ENCODE results near the gene TCF7L1.
"Not testable (repeated sequence)": the region's sequence is repeated elsewhere in the genome, so short reads cannot be mapped to it uniquely, and the experiment has no call there.

Gene TCF7L1

DNA sequence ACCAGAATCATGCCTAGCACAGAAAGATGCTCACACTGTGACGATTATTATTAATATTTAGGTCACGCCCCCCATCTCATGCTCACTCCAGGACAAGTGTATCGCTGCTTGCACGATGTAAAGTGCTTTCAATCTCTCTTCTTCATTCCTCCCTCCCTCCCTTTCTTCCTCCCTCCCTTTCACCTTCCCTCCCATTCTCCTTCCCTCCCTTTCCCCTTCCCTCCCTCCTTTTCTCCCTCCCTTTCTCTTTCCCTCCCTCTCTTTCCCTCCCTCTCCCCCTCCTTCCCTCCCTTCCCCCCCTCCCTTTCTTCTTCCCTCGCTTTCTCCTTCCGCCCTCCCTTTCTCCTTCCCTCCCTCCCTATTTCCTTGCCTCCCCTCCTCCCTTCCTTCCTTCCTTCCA, 175.0 kb downstream of the TCF7L1 start:
- H3K4me3 ChIP-seq (ENCODE audit: low read depth, low read length), result no peak overlapping the region
- ChIA-PET CTCF (interaction anchor here (0.6 to 14.8 kb wide), 4 partner anchors 9 to 331 kb away, joined by 3 to 376 read pairs (median 32); no protein-coding TSS in a partner anchor), POLR2A (no interaction called here)
- no peak for DNase-seq (ENCODE audit: low read depth, low spot score)
- TF ChIP-seq CTCF (IDR thresholded peaks at IDR 0.05; ENCODE audit: insufficient read depth, low read length, missing control alignments), result no peak

- ChIA-PET POLR2A (interaction anchor here (0.5 kb wide), 1 partner anchor 363 kb away, joined by 3 read pairs; no protein-coding TSS in a partner anchor), CTCF (interaction anchor here (0.6 to 14.8 kb wide), 5 partner anchors 10 to 331 kb away, joined by 3 to 376 read pairs (median 4); no protein-coding TSS in a partner anchor)
- no peak for TF ChIP-seq CTCF (IDR thresholded peaks at IDR 0.05; ENCODE audit: insufficient read depth, low read length, missing control alignments)
- H3K4me3 ChIP-seq (ENCODE audit: low read depth, low read length), result no peak overlapping the region
- DNase-seq (ENCODE audit: low read depth, low spot score), result no peak
These were observed 175.8 kb downstream of the TCF7L1 start for GRCh38 chr2:85308896-85309555.

GRCh38 chr2:85309699-85310321, 176.6 kb downstream of the TCF7L1 start:
- no peak for TF ChIP-seq CTCF (IDR thresholded peaks at IDR 0.05; ENCODE audit: insufficient read depth, low read length, missing control alignments)
- no peak overlapping the region for H3K4me3 ChIP-seq (ENCODE audit: low read depth, low read length)
- ChIA-PET POLR2A (interaction anchor here (0.5 kb wide), 1 partner anchor 364 kb away, joined by 3 read pairs; no protein-coding TSS in a partner anchor), CTCF (interaction anchor here (3.2 to 14.8 kb wide), 2 partner anchors 11 to 244 kb away, joined by 61 to 376 read pairs; no protein-coding TSS in a partner anchor)
- no peak for DNase-seq (ENCODE audit: low read depth, low spot score)

- no peak overlapping the region for H3K4me3 ChIP-seq (ENCODE audit: low read depth, low read length)
- no peak for DNase-seq (ENCODE audit: low read depth, low spot score)
- CTCF ChIA-PET, result interaction anchor here (0.9 to 14.8 kb wide), 3 partner anchors 11 to 245 kb away, joined by 3 to 376 read pairs (median 61); no protein-coding TSS in a partner anchor
- TF ChIP-seq CTCF (IDR thresholded peaks at IDR 0.05; ENCODE audit: insufficient read depth, low read length, missing control alignments), result no peak
- POLR2A ChIA-PET, result no interaction called here
These were observed 177.1 kb downstream of the TCF7L1 start for GRCh38 chr2:85310330-85310729.

- ChIA-PET POLR2A (interaction anchor here (0.6 to 0.7 kb wide), 2 partner anchors 16 to 337 kb away, joined by 3 to 5 read pairs; partner anchors contain the start of gene TGOLN2), CTCF (interaction anchor here (1.0 to 1.4 kb wide), 4 partner anchors 12 to 246 kb away, joined by 3 to 8 read pairs (median 4); no protein-coding TSS in a partner anchor)
- H3K4me3 ChIP-seq (ENCODE audit: low read depth, low read length), result no peak overlapping the region
- no peak for TF ChIP-seq CTCF (IDR thresholded peaks at IDR 0.05; ENCODE audit: insufficient read depth, low read length, missing control alignments)
- no peak for DNase-seq (ENCODE audit: low read depth, low spot score)
These were observed 179.2 kb downstream of the TCF7L1 start for GRCh38 chr2:85312404-85312803.

DNA sequence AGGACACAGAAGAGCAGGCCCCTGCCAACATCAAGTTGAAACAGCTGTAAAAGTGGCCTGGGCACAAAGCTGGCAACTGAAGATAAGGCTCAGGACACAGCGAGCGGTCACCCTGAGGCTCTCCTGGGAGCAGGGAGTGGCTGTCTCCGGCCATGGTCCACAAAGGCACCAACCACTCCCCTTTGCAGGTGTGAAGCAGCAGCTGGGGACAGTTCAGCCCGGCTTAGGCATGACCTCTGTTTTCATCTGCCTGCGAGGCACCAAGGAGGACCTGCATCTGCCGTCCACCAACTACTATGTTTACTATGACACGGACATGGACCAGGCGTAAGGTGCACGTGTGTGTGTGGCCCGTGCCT, 181.7 kb downstream of the TCF7L1 start:
- ChIA-PET POLR2A (interaction anchor here (0.7 to 2.4 kb wide), 2 partner anchors 11 to 28 kb away, joined by 3 to 10 read pairs; no protein-coding TSS in a partner anchor), CTCF (interaction anchor here (2.0 kb wide), 1 partner anchor 14 kb away, joined by 12 read pairs; no protein-coding TSS in a partner anchor)
- H3K4me3 ChIP-seq (ENCODE audit: low read depth, low read length), result no peak overlapping the region
- no peak for TF ChIP-seq CTCF (IDR thresholded peaks at IDR 0.05; ENCODE audit: insufficient read depth, low read length, missing control alignments)
- DNase-seq (ENCODE audit: low read depth, low spot score), result no peak

- not testable (repeated sequence) for H3K4me3 ChIP-seq (ENCODE audit: low read depth, low read length); DNase-seq (ENCODE audit: low read depth, low spot score)
- ChIA-PET CTCF (interaction anchor here (0.8 kb wide), 1 partner anchor 250 kb away, joined by 3 read pairs; no protein-coding TSS in a partner anchor), POLR2A (interaction anchor here (2.4 kb wide), 1 partner anchor 27 kb away, joined by 10 read pairs; no protein-coding TSS in a partner anchor)
These were observed 182.7 kb downstream of the TCF7L1 start for GRCh38 chr2:85315921-85316320.

All from AG04449 (cell line).